Smooth muscle cell (in vitro differentiated cells): Measurements from ENCODE around the gene CRY1. TPM values are rescaled to one million over a fixed set of nuclear protein-coding genes. Genes with fewer than 3 reads are reported as not detected.

Experiments
- DNase-seq: peaks from one replicate; lab custom pipeline; 2025; ENCODE audit not compliant: unreplicated experiment; lab: John Stamatoyannopoulos, UW
- H2AFZ ChIP-seq: fragments of 200-600 bp; sonication (generic); 2 replicates; pipeline ENCODE4 v1.6.0; 2016; ENCODE audit warnings: antibody characterized with exemption, low read depth, mild to moderate bottlenecking
- H3F3A ChIP-seq: fragments of 200-600 bp; sonication (generic); 2 replicates; pipeline ENCODE4 v1.6.0; 2017; ENCODE audit warnings: antibody characterized with exemption, low read depth
- H3K27ac ChIP-seq: fragments of 200-600 bp; sonication (generic); 2 replicates; pipeline ENCODE4 v1.5.1; 2016; ENCODE audit warnings: low read depth, mild to moderate bottlenecking
- H3K27me3 ChIP-seq: fragments of 200-600 bp; sonication (generic); 2 replicates; pipeline ENCODE4 v1.6.1; 2016; ENCODE audit warnings: low read depth, mild to moderate bottlenecking
- H3K36me3 ChIP-seq: fragments of 200-600 bp; sonication (generic); 2 replicates; pipeline ENCODE4 v1.5.1; 2016; ENCODE audit warnings: low read depth
- H3K4me1 ChIP-seq: fragments of 200-600 bp; sonication (generic); 2 replicates; pipeline ENCODE4 v1.5.1; 2016; ENCODE audit warnings: low read depth
- H3K4me2 ChIP-seq: fragments of 200-600 bp; sonication (generic); 2 replicates; pipeline ENCODE4 v1.6.0; 2016; ENCODE audit warnings: mild to moderate bottlenecking
- H3K4me3 ChIP-seq: fragments of 200-600 bp; sonication (generic); 2 replicates; pipeline ENCODE4 v1.5.1; 2016; ENCODE audit warnings: mild to moderate bottlenecking
- H3K79me2 ChIP-seq: fragments of 200-600 bp; sonication (generic); 2 replicates; pipeline ENCODE4 v1.6.0; 2016; ENCODE audit warnings: low read depth, mild to moderate bottlenecking
- H3K9ac ChIP-seq: fragments of 200-600 bp; sonication (generic); 2 replicates; pipeline ENCODE4 v1.6.0; 2016; ENCODE audit warnings: low read depth
- H3K9me3 ChIP-seq: fragments of 200-600 bp; sonication (generic); replicated peaks from 2 replicates; pipeline ENCODE4 v1.5.1; 2016; ENCODE audit warnings: low read depth
- H4K20me1 ChIP-seq: fragments of 200-600 bp; sonication (generic); 2 replicates; pipeline ENCODE4 v1.6.0; 2016; ENCODE audit warnings: low read depth
- WGBS: methylation state at CpG from one replicate; pipeline ENCODE4 v1.1.7; 2016; ENCODE audit warnings: low lambda C conversion rate; 5-methylcytosine and 5-hydroxymethylcytosine counted together
- polyA plus RNA-seq: library from polyadenylated mRNA; unstranded; fragments of >200 nt; fragmentation: Nextera tagmentation; extraction: Ambion mirVana; gene quantifications from 2 replicates; pipeline ENCODE4 v1.2.1, GENCODE V29; 2016
- total RNA-seq: library from RNA; depleted of rRNA; stranded (reverse); fragments of >200 nt; gene quantifications from 2 replicates; pipeline ENCODE4 v1.2.3, GENCODE V29; 2014
- TF ChIP-seq, protein P1 (sequence below): fragments of 200-600 bp; sonication (generic); IDR thresholded peaks from 2 replicates; pipeline ENCODE4 v1.5.1; 2017; ENCODE audit warnings: borderline replicate concordance, mild to moderate bottlenecking, antibody characterized with exemption; ENCODE audit not compliant: insufficient read depth, poor library complexity, severe bottlenecking

Gene CRY1
- total and polyA plus RNA-seq, 2 experiments from 2014 or later, result 19.9 to 28.2 TPM

DNA sequence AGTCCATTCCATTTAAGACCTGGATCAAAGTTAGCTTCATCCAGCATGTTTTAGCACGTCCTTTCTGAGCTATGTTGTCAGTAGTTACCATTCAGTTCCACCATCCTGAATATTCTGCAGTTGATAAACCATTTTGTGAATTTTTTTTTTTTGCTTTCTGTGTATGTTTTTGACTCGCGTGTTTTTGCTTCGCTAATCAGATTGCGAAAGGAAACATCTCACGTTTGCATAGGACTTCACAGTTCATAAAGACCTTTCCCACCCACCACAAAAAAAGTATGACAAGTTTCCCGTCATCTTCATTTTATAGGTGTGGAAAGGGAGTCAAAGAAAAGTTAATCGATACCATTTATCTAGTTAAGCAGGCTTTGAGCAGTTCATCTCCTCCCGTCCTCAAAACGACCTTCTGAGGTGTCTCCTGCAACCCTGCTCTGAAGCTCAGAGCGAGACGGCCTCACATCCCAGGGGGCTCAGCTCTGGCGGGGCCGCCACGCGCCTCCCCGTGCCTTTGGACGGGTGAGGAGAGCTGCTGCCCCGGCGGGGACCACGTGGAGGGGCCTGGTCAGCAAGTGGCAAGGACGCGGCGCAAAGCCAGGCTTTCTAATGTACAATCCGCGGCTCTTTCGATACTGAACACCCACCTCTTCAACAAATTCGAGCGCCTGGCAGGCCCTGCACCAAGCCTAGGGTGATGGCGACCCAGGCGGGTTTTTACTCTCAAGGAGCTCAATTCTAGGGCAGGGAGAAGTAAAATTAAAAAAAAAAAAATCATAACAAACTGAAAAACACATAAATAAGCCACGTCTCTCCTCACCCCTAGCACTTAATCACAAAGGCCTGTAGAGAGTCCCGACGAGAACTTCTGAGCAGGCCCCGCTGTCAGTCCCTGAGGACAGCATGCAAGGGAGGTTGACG is 138.6 kb downstream of the CRY1 start:
- peak overlapping the region; percentile 100 for H3K9ac ChIP-seq
- peak overlapping the region; percentile 91 for H3K4me3 ChIP-seq
- peak overlapping the region; percentile 79 for H2AFZ ChIP-seq
- 68% methylated on average over 34 of the region's 36 CpGs for WGBS
- H3K79me2 ChIP-seq, result peaks cover 37% of the 10 kb centered on the region
- peak overlapping the region; percentile 98 for H3K27ac ChIP-seq
- H3K9me3 ChIP-seq, result no peaks in the 10 kb centered on the region
- peak overlapping the region; percentile 99 for H3K4me2 ChIP-seq
- H3K27me3 ChIP-seq, result no peaks in the 10 kb centered on the region
- peaks cover 32% of the 10 kb centered on the region for H4K20me1 ChIP-seq
- DNase-seq, result no peak
- H3K36me3 ChIP-seq, result no peaks in the 10 kb centered on the region
- TF ChIP-seq, protein P1, sequence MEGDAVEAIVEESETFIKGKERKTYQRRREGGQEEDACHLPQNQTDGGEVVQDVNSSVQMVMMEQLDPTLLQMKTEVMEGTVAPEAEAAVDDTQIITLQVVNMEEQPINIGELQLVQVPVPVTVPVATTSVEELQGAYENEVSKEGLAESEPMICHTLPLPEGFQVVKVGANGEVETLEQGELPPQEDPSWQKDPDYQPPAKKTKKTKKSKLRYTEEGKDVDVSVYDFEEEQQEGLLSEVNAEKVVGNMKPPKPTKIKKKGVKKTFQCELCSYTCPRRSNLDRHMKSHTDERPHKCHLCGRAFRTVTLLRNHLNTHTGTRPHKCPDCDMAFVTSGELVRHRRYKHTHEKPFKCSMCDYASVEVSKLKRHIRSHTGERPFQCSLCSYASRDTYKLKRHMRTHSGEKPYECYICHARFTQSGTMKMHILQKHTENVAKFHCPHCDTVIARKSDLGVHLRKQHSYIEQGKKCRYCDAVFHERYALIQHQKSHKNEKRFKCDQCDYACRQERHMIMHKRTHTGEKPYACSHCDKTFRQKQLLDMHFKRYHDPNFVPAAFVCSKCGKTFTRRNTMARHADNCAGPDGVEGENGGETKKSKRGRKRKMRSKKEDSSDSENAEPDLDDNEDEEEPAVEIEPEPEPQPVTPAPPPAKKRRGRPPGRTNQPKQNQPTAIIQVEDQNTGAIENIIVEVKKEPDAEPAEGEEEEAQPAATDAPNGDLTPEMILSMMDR, result no peak
- peaks cover 6% of the 10 kb centered on the region for H3F3A ChIP-seq
- H3K4me1 ChIP-seq, result peaks cover 24% of the 10 kb centered on the region

GRCh38 chr12:106953352-106954250 is 139.7 kb downstream of the CRY1 start:
- Histone ChIP-seq H3K4me1 (peaks cover 14% of the 10 kb centered on the region), H3K9me3 (no peaks in the 10 kb centered on the region), H3K4me3 (no peak overlapping the region), H3K79me2 (peaks cover 26% of the 10 kb centered on the region), H3K4me2 (peak overlapping the region; percentile 99), H3F3A (peaks cover 6% of the 10 kb centered on the region), H3K27me3 (no peaks in the 10 kb centered on the region), H3K27ac (no peak overlapping the region), H3K36me3 (no peaks in the 10 kb centered on the region), H4K20me1 (peaks cover 21% of the 10 kb centered on the region), H3K9ac (no peak overlapping the region), H2AFZ (no peak overlapping the region)
- 79% methylated on average over 12 of the region's 12 CpGs for WGBS
- TF ChIP-seq, protein P1, result no peak
- no peak for DNase-seq

DNA sequence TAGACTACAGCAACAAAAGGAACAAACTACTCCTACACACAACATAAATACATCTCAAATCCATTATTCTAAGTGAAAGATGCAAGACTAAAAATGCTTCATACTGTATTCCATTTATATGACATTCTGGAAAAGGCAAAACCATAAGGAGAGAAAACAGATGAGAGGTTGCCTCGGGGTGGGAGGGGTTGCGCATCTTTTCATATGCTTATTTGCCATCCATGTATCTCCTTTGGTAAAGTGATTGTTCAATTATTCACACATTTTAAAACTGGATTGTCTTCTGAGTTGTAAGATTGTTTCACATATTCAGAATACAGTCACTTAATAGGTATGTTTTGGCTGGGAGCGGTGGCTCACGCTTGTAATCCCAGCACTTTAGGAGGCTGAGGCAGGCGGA is 142.8 kb downstream of the CRY1 start:
- no peaks in the 10 kb centered on the region for H4K20me1 ChIP-seq
- 94% methylated on average over 5 of the region's 5 CpGs for WGBS
- H3K9me3 ChIP-seq, result no peaks in the 10 kb centered on the region
- no peaks in the 10 kb centered on the region for H3K27me3 ChIP-seq
- no peaks in the 10 kb centered on the region for H3K79me2 ChIP-seq
- no peak for DNase-seq
- no peaks in the 10 kb centered on the region for H3K36me3 ChIP-seq
- H3K4me2 ChIP-seq, result no peak overlapping the region
- H3K9ac ChIP-seq, result no peak overlapping the region
- H3K27ac ChIP-seq, result no peak overlapping the region
- H3K4me1 ChIP-seq, result no peaks in the 10 kb centered on the region
- H3K4me3 ChIP-seq, result no peak overlapping the region
- no peak overlapping the region for H2AFZ ChIP-seq
- H3F3A ChIP-seq, result peaks cover 6% of the 10 kb centered on the region
- TF ChIP-seq, protein P1, result no peak
